ENCODE results near the gene ZSWIM1. TPM values are rescaled to one million over a fixed set of nuclear protein-coding genes. Genes with fewer than 3 reads are reported as not detected.

Gene ZSWIM1
- total and polyA plus RNA-seq, 2 donors from 2014 or later = 6.7 to 13.1 TPM

- H3K27me3 ChIP-seq (ENCODE audit: control insufficient read depth, insufficient read depth, low read length) = no peaks in the 10 kb centered on the region
- H3K4me1 ChIP-seq (ENCODE audit: control insufficient read depth in 2 of 3, insufficient read depth in 2 of 3, low read depth in 1 of 3, low read length in 3 of 3) = peaks cover 0 to 17% (median 7%) of the 10 kb centered on the region in 3 donors
- peaks cover 2 to 5% (median 5%) of the 10 kb centered on the region in 3 donors for H3K36me3 ChIP-seq (ENCODE audit: control insufficient read depth in 2 of 3, insufficient read depth in 3 of 3, low read length in 3 of 3)
- no peaks in the 10 kb centered on the region for H3K9me3 ChIP-seq (ENCODE audit: control insufficient read depth in 2 of 3, insufficient read depth in 1 of 3, low read length in 3 of 3)
- intact Hi-C loops (cut with DNase I) = no loop called here
- FAIRE-seq (no peak), DNase-seq (no peak)
- no peak for TF ChIP-seq CTCF (IDR thresholded peaks at IDR 0.05; ENCODE audit: borderline replicate concordance, extremely low read depth, insufficient read depth)
- H3K4me3 ChIP-seq (ENCODE audit: low read length in 3 of 3) = no peak overlapping the region
- H3K27ac ChIP-seq (ENCODE audit: low read depth in 2 of 2, low read length in 2 of 2) = no peak overlapping the region
- H3K9ac ChIP-seq (ENCODE audit: low read length in 3 of 3) = no peak overlapping the region
Measured at GRCh38 chr20:45851501-45851900, 29.5 kb upstream of the ZSWIM1 start.

- FAIRE-seq = no peak
- Histone ChIP-seq H3K4me3 (ENCODE audit: low read length in 3 of 3) (no peak overlapping the region), H3K27ac (ENCODE audit: low read depth in 2 of 2, low read length in 2 of 2) (no peak overlapping the region), H3K9me3 (ENCODE audit: control insufficient read depth in 2 of 3, insufficient read depth in 1 of 3, low read length in 3 of 3) (no peaks in the 10 kb centered on the region), H3K27me3 (ENCODE audit: control insufficient read depth, insufficient read depth, low read length) (no peaks in the 10 kb centered on the region), H3K36me3 (ENCODE audit: control insufficient read depth in 2 of 3, insufficient read depth in 3 of 3, low read length in 3 of 3) (peaks cover 2 to 5% (median 4%) of the 10 kb centered on the region in 3 donors), H3K4me1 (ENCODE audit: control insufficient read depth in 2 of 3, insufficient read depth in 2 of 3, low read depth in 1 of 3, low read length in 3 of 3) (peaks cover 0 to 20% (median 7%) of the 10 kb centered on the region in 3 donors), H3K9ac (ENCODE audit: low read length in 3 of 3) (no peak overlapping the region)
- TF ChIP-seq CTCF (IDR thresholded peaks at IDR 0.05; ENCODE audit: borderline replicate concordance, extremely low read depth, insufficient read depth) = no peak
- peak in 1 of 5 donors; percentile 27 for DNase-seq
- intact Hi-C loops (cut with DNase I) = no loop called here
Measured at GRCh38 chr20:45852326-45852725, 28.7 kb upstream of the ZSWIM1 start.

GRCh38 chr20:45853484-45853883 lies 27.5 kb upstream of the ZSWIM1 start:
- H3K4me3 ChIP-seq (ENCODE audit: low read length in 3 of 3) = no peak overlapping the region
- no peak for TF ChIP-seq CTCF (IDR thresholded peaks at IDR 0.05; ENCODE audit: borderline replicate concordance, extremely low read depth, insufficient read depth)
- no peak for FAIRE-seq
- peaks cover 0 to 25% (median 7%) of the 10 kb centered on the region in 3 donors for H3K4me1 ChIP-seq (ENCODE audit: control insufficient read depth in 2 of 3, insufficient read depth in 2 of 3, low read depth in 1 of 3, low read length in 3 of 3)
- no peaks in the 10 kb centered on the region for H3K9me3 ChIP-seq (ENCODE audit: control insufficient read depth in 2 of 3, insufficient read depth in 1 of 3, low read length in 3 of 3)
- intact Hi-C loops (cut with DNase I) = no loop called here
- no peak overlapping the region for H3K27ac ChIP-seq (ENCODE audit: low read depth in 2 of 2, low read length in 2 of 2)
- no peak for DNase-seq
- H3K9ac ChIP-seq (ENCODE audit: low read length in 3 of 3) = no peak overlapping the region
- peaks cover 0 to 5% (median 2%) of the 10 kb centered on the region in 3 donors for H3K36me3 ChIP-seq (ENCODE audit: control insufficient read depth in 2 of 3, insufficient read depth in 3 of 3, low read length in 3 of 3)
- no peaks in the 10 kb centered on the region for H3K27me3 ChIP-seq (ENCODE audit: control insufficient read depth, insufficient read depth, low read length)

Measured in kidney (tissue), 14 donors.